Osteoblast (primary cell): ENCODE results near the gene NEMP2. TPM values are rescaled to one million over a fixed set of nuclear protein-coding genes. Genes with fewer than 3 reads are reported as not detected.

Experiments used
- DNase-seq: peaks from one replicate; pipeline ENCODE4 v3.0.0; 2011; ENCODE audit warnings: low spot score, mixed read lengths; ENCODE audit not compliant: insufficient read length; ENCODE audit errors: missing footprints
- H2AFZ ChIP-seq: 2 replicates; pipeline ENCODE4 v1.6.0; 2011; ENCODE audit warnings: mild to moderate bottlenecking, low read length
- H3K27ac ChIP-seq: 2 replicates; pipeline ENCODE4 v1.5.1; 2011; ENCODE audit warnings: mild to moderate bottlenecking, low read depth, low read length, moderate library complexity
- H3K27me3 ChIP-seq: 2 replicates; pipeline ENCODE4 v1.6.0; 2012; ENCODE audit warnings: mild to moderate bottlenecking, control low read depth, inconsistent platforms, low read length, moderate library complexity; ENCODE audit not compliant: insufficient read depth
- H3K36me3 ChIP-seq: 2 replicates; pipeline ENCODE4 v1.5.1; 2011; ENCODE audit warnings: mild to moderate bottlenecking, low read length, control low read depth, moderate library complexity; ENCODE audit not compliant: insufficient read depth
- H3K4me1 ChIP-seq: 2 replicates; pipeline ENCODE4 v1.5.1; 2011; ENCODE audit warnings: mild to moderate bottlenecking, low read length, control low read depth, moderate library complexity; ENCODE audit not compliant: insufficient read depth
- H3K4me2 ChIP-seq: 2 replicates; pipeline ENCODE4 v1.6.0; 2011; ENCODE audit warnings: mild to moderate bottlenecking, low read length; ENCODE audit not compliant: insufficient read depth
- H3K4me3 ChIP-seq: fragments of 200-600 bp; sonication (generic); 3 replicates; pipeline ENCODE4 v1.5.1; 2012; ENCODE audit warnings: mild to moderate bottlenecking, low read length, inconsistent platforms; ENCODE audit not compliant: insufficient read depth
- H3K79me2 ChIP-seq: 2 replicates; pipeline ENCODE4 v1.6.0; 2012; ENCODE audit warnings: mild to moderate bottlenecking, low read length, control low read depth, inconsistent platforms; ENCODE audit not compliant: insufficient read depth
- H3K9me3 ChIP-seq: 2 replicates; pipeline ENCODE4 v1.5.1; 2011; ENCODE audit warnings: low read depth, low read length, control low read depth
- H4K20me1 ChIP-seq: 2 replicates; pipeline ENCODE4 v1.6.0; 2012; ENCODE audit warnings: mild to moderate bottlenecking, low read length, control low read depth; ENCODE audit not compliant: insufficient read depth
- CTCF ChIP-seq: IDR thresholded peaks from 2 replicates; pipeline ENCODE4 v1.5.1; 2011; ENCODE audit warnings: mild to moderate bottlenecking, low read depth, low read length, moderate library complexity; ENCODE audit errors: extremely low read depth
- total RNA-seq: library from RNA; depleted of rRNA; stranded (reverse); fragments of >200 nt; gene quantifications from 2 replicates; pipeline ENCODE4 v1.2.3, GENCODE V29; 2012

NEMP2 gene
- total RNA-seq, 1 donor, result 4.7 TPM

- no peaks in the 10 kb centered on the region for H3K9me3 ChIP-seq
- no peaks in the 10 kb centered on the region for H3K36me3 ChIP-seq
- no peaks in the 10 kb centered on the region for H3K4me1 ChIP-seq
- H4K20me1 ChIP-seq, result no peaks in the 10 kb centered on the region
- TF ChIP-seq CTCF, result no peak
- H3K4me2 ChIP-seq, result no peak overlapping the region
- no peak overlapping the region for H3K4me3 ChIP-seq
- H3K27me3 ChIP-seq, result no peaks in the 10 kb centered on the region
- no peak overlapping the region for H3K27ac ChIP-seq
- H2AFZ ChIP-seq, result no peak overlapping the region
- H3K79me2 ChIP-seq, result no peaks in the 10 kb centered on the region
- DNase-seq, result no peak
These were observed 30.3 kb upstream of the NEMP2 start for GRCh38 chr2:190564838-190565237.

GRCh38 chr2:190563646-190564045, 29.1 kb upstream of the NEMP2 start:
- no peaks in the 10 kb centered on the region for H3K27me3 ChIP-seq
- no peaks in the 10 kb centered on the region for H3K9me3 ChIP-seq
- no peak for DNase-seq
- no peaks in the 10 kb centered on the region for H3K36me3 ChIP-seq
- no peak overlapping the region for H2AFZ ChIP-seq
- H3K4me2 ChIP-seq, result no peak overlapping the region
- no peak overlapping the region for H3K27ac ChIP-seq
- H4K20me1 ChIP-seq, result no peaks in the 10 kb centered on the region
- no peaks in the 10 kb centered on the region for H3K79me2 ChIP-seq
- TF ChIP-seq CTCF, result no peak
- H3K4me1 ChIP-seq, result no peaks in the 10 kb centered on the region
- no peak overlapping the region for H3K4me3 ChIP-seq

GRCh38 chr2:190563109-190563508, 28.6 kb upstream of the NEMP2 start:
- H3K27me3 ChIP-seq, result no peaks in the 10 kb centered on the region
- DNase-seq, result no peak
- H3K79me2 ChIP-seq, result no peaks in the 10 kb centered on the region
- H3K9me3 ChIP-seq, result no peaks in the 10 kb centered on the region
- H3K4me2 ChIP-seq, result no peak overlapping the region
- no peaks in the 10 kb centered on the region for H4K20me1 ChIP-seq
- H3K36me3 ChIP-seq, result no peaks in the 10 kb centered on the region
- no peaks in the 10 kb centered on the region for H3K4me1 ChIP-seq
- H2AFZ ChIP-seq, result no peak overlapping the region
- no peak overlapping the region for H3K27ac ChIP-seq
- no peak for TF ChIP-seq CTCF
- no peak overlapping the region for H3K4me3 ChIP-seq

- Histone ChIP-seq H2AFZ (no peak overlapping the region), H3K9me3 (no peaks in the 10 kb centered on the region), H3K27me3 (no peaks in the 10 kb centered on the region), H3K27ac (no peak overlapping the region), H3K4me3 (no peak overlapping the region), H3K36me3 (no peaks in the 10 kb centered on the region), H3K4me2 (no peak overlapping the region), H3K4me1 (no peaks in the 10 kb centered on the region), H4K20me1 (no peaks in the 10 kb centered on the region), H3K79me2 (no peaks in the 10 kb centered on the region)
- no peak for DNase-seq
- TF ChIP-seq CTCF, result no peak
These were observed 27.6 kb upstream of the NEMP2 start for GRCh38 chr2:190562121-190562520.
